Measurements from ENCODE around the gene TSR3.

- TF ChIP-seq ARNT (IDR thresholded peaks at IDR 0.05): no peak
- no peak for TF ChIP-seq SP1 (IDR thresholded peaks at IDR 0.05)
- TF ChIP-seq BHLHE40 (IDR thresholded peaks at IDR 0.05; ENCODE audit: borderline replicate concordance): no peak
These were observed 43.9 kb upstream of the TSR3 start for GRCh38 chr16:1395444-1396031.
